CD14-positive monocyte (primary cell): ENCODE results near the gene PRRG1. TPM values are rescaled to one million over a fixed set of nuclear protein-coding genes. Genes with fewer than 3 reads are reported as not detected.

ENCODE experiments used
- DNase-seq, 3 donors: peaks; one replicate each; pipeline ENCODE4 v3.0.0-alpha.2; 2011 to 2022
- H2AFZ ChIP-seq: 2 replicates; pipeline ENCODE4 v1.6.0; 2012; ENCODE audit warnings: mild to moderate bottlenecking, low read depth, low read length, inconsistent platforms; ENCODE audit not compliant: insufficient read depth, poor library complexity, severe bottlenecking
- H3K27ac ChIP-seq, 2 donors: 1 replicate in 1 of 2; 2 replicates in 1 of 2; pipeline ENCODE4 v1.5.1; 2012 to 2013; ENCODE audit warnings: low read length in 2 of 2, control low read depth in 1 of 2, inconsistent platforms in 1 of 2, low read depth in 1 of 2, mild to moderate bottlenecking in 1 of 2
- H3K27me3 ChIP-seq, 2 donors: one replicate each; pipeline versions ENCODE4 v1.6.0 to v1.6.1; 2011 to 2013; ENCODE audit warnings: low read length in 2 of 2; ENCODE audit not compliant: control insufficient read depth in 2 of 2, insufficient read depth in 2 of 2
- H3K36me3 ChIP-seq, 2 donors: replicated peaks in 1 of 2; 1 replicate in 1 of 2; 2 replicates in 1 of 2; pipeline versions ENCODE4 v1.5.1 to v1.6.1; 2012 to 2013; ENCODE audit warnings: low read length in 2 of 2, control low read depth in 1 of 2, inconsistent platforms in 1 of 2, mild to moderate bottlenecking in 1 of 2; ENCODE audit not compliant: insufficient read depth in 2 of 2, control insufficient read depth in 1 of 2
- H3K4me1 ChIP-seq, 2 donors: 1 replicate in 1 of 2; 2 replicates in 1 of 2; pipeline versions ENCODE4 v1.5.1 to v1.6.1; 2012 to 2013; ENCODE audit warnings: low read length in 2 of 2, control low read depth in 1 of 2, inconsistent platforms in 1 of 2, mild to moderate bottlenecking in 1 of 2, moderate library complexity in 1 of 2; ENCODE audit not compliant: insufficient read depth in 2 of 2, control insufficient read depth in 1 of 2
- H3K4me2 ChIP-seq: replicated peaks from 2 replicates; pipeline ENCODE3; 2012; ENCODE audit warnings: low read length, moderate library complexity, mild to moderate bottlenecking; ENCODE audit not compliant: poor library complexity, severe bottlenecking; ENCODE audit errors: extremely low read depth
- H3K4me3 ChIP-seq, 3 experiments: fragments of 200-600 bp in 1 of 3; sonication (generic) in 1 of 3; replicated peaks in 1 of 3; 1 replicate in 2 of 3; 2 replicates in 1 of 3; pipeline ENCODE4 v1.5.1; 2011 to 2013; ENCODE audit warnings: low read length in 3 of 3, mild to moderate bottlenecking in 3 of 3, control low read depth in 2 of 3, low read depth in 2 of 3, inconsistent platforms in 1 of 3, moderate library complexity in 1 of 3
- H3K79me2 ChIP-seq: 2 replicates; pipeline ENCODE4 v1.6.0; 2012; ENCODE audit warnings: mild to moderate bottlenecking, control low read depth, inconsistent platforms, low read length, moderate library complexity; ENCODE audit not compliant: insufficient read depth
- H3K9ac ChIP-seq: 2 replicates; pipeline ENCODE4 v1.6.0; 2017; ENCODE audit warnings: low read length, mild to moderate bottlenecking; ENCODE audit not compliant: insufficient read depth, poor library complexity, severe bottlenecking
- H3K9me3 ChIP-seq, 2 donors: replicated peaks in 1 of 2; 1 replicate in 1 of 2; 2 replicates in 1 of 2; pipeline versions ENCODE4 v1.5.1 to v1.6.1; 2012 to 2013; ENCODE audit warnings: low read length in 2 of 2, control low read depth in 1 of 2; ENCODE audit not compliant: control insufficient read depth in 1 of 2, insufficient read depth in 1 of 2
- H4K20me1 ChIP-seq: 2 replicates; pipeline ENCODE4 v1.6.0; 2012; ENCODE audit warnings: mild to moderate bottlenecking, low read length, control low read depth, moderate library complexity; ENCODE audit not compliant: insufficient read depth
- H3K27ac Mint-ChIP-seq, 7 donors: one replicate each; pipeline ENCODE4 v1.8.0; 2020; ENCODE audit warnings: mild to moderate bottlenecking in 7 of 7, mixed read lengths in 7 of 7, moderate library complexity in 6 of 7, inconsistent platforms in 2 of 7
- H3K27me3 Mint-ChIP-seq, 3 donors: one replicate each; pipeline ENCODE4 v1.8.0; 2021 to 2022; ENCODE audit warnings: low read depth in 3 of 3, mild to moderate bottlenecking in 3 of 3, mixed read lengths in 3 of 3, moderate library complexity in 3 of 3, inconsistent platforms in 1 of 3
- H3K36me3 Mint-ChIP-seq, 2 donors: one replicate each; pipeline ENCODE4 v1.8.0; 2020; ENCODE audit warnings: mixed read lengths in 2 of 2, inconsistent platforms in 1 of 2, mild to moderate bottlenecking in 1 of 2
- H3K4me1 Mint-ChIP-seq: one replicate; pipeline ENCODE4 v1.8.0; 2020; ENCODE audit warnings: mild to moderate bottlenecking, mixed read lengths
- H3K4me3 Mint-ChIP-seq, 2 donors: one replicate each; pipeline ENCODE4 v1.8.0; 2020; ENCODE audit warnings: mild to moderate bottlenecking in 2 of 2, mixed read lengths in 2 of 2, moderate library complexity in 1 of 2
- H3K9me3 Mint-ChIP-seq, 7 donors: one replicate each; pipeline ENCODE4 v1.8.0; 2020 to 2022; ENCODE audit warnings: mixed read lengths in 7 of 7, mild to moderate bottlenecking in 6 of 7, moderate library complexity in 6 of 7, inconsistent platforms in 2 of 7
- CTCF ChIP-seq: fragments of 200-600 bp; IDR thresholded peaks from one replicate; pipeline ENCODE4 v1.8.0; 2022; ENCODE audit warnings: antibody characterized with exemption, mild to moderate bottlenecking
- WGBS: methylation state at CpG from one replicate; pipeline ENCODE4 v1.1.5; 2013; ENCODE audit warnings: missing lambda C conversion rate; ENCODE audit not compliant: insufficient coverage; 5-methylcytosine and 5-hydroxymethylcytosine counted together
- intact Hi-C, 2 donors: fragments of 100-400 bp; cut with micrococcal nuclease; formaldehyde crosslinking; loops; one replicate each; pipeline versions ENCODE4 v1.15.0 to v1.15.1; 2023
- polyA plus RNA-seq, 3 donors: library from polyadenylated mRNA; depleted of rRNA in 1 of 3; unstranded in 2 of 3; stranded (reverse) in 1 of 3; fragments of 300-500 nt in 2 of 3; fragments of >200 nt in 1 of 3; fragmentation: Illumina TruSeq in 2 of 3; gene quantifications; 1 replicate in 2 of 3; 2 replicates in 1 of 3; pipeline ENCODE4 v1.2.3, GENCODE V29; 2012 to 2021

PRRG1 gene
- polyA plus RNA-seq, 3 donors: 0.04 to 0.39 (median 0.14) TPM

GRCh38 chrX:37320541-37321203 lies 28.5 kb upstream of the PRRG1 start:
- H3K4me3 Mint-ChIP-seq: no peak overlapping the region
- peaks cover 9% of the 10 kb centered on the region for H3K4me1 Mint-ChIP-seq
- H2AFZ ChIP-seq: no peak overlapping the region
- no peaks in the 10 kb centered on the region for H3K36me3 Mint-ChIP-seq
- H3K4me2 ChIP-seq: no peak overlapping the region
- H3K36me3 ChIP-seq: no peaks in the 10 kb centered on the region
- no peak for TF ChIP-seq CTCF
- no peak overlapping the region for H3K4me3 ChIP-seq
- peaks cover 6 to 8% of the 10 kb centered on the region in 2 donors for H3K4me1 ChIP-seq
- H3K27me3 ChIP-seq: peaks cover 4 to 5% of the 10 kb centered on the region in 2 donors
- H4K20me1 ChIP-seq: no peaks in the 10 kb centered on the region
- no peak overlapping the region for H3K27ac ChIP-seq
- H3K9ac ChIP-seq: no peak overlapping the region
- peaks cover 0 to 5% (median 0%) of the 10 kb centered on the region in 7 donors for H3K9me3 Mint-ChIP-seq
- peak overlapping the region in 1 of 7 donors; percentile 58 for H3K27ac Mint-ChIP-seq
- H3K79me2 ChIP-seq: no peaks in the 10 kb centered on the region
- DNase-seq: no peak
- intact Hi-C loops: no loop called here
- WGBS: 0% methylated on average over 1 of the region's 5 CpGs
- H3K27me3 Mint-ChIP-seq: peaks cover 2 to 16% (median 6%) of the 10 kb centered on the region in 3 donors
- H3K9me3 ChIP-seq: no peaks in the 10 kb centered on the region

- intact Hi-C loops: no loop called here
- Histone ChIP-seq H2AFZ (no peak overlapping the region), H3K9ac (no peak overlapping the region), H4K20me1 (no peaks in the 10 kb centered on the region), H3K4me1 (peaks cover 0 to 4% of the 10 kb centered on the region in 2 donors), H3K9me3 (no peaks in the 10 kb centered on the region), H3K4me3 (no peak overlapping the region), H3K36me3 (no peaks in the 10 kb centered on the region), H3K27me3 (peaks cover 0 to 2% of the 10 kb centered on the region in 2 donors), H3K79me2 (no peaks in the 10 kb centered on the region), H3K4me2 (no peak overlapping the region), H3K27ac (no peak overlapping the region)
- Mint-ChIP-seq H3K27ac (no peak overlapping the region), H3K4me3 (no peak overlapping the region), H3K4me1 (peaks cover 8% of the 10 kb centered on the region), H3K36me3 (no peaks in the 10 kb centered on the region), H3K9me3 (no peaks in the 10 kb centered on the region), H3K27me3 (peaks cover 0 to 3% (median 3%) of the 10 kb centered on the region in 3 donors)
- WGBS: no CpG with 5 or more reads among the region's 1 CpG
- no peak for TF ChIP-seq CTCF
- DNase-seq: no peak
Observed at GRCh38 chrX:37330642-37331041, 18.5 kb upstream of the PRRG1 start.
